ENCODE measurements around the gene JPH2. TPM values are rescaled to one million over a fixed set of nuclear protein-coding genes. Genes with fewer than 3 reads are reported as not detected.
A peak's percentile ranks its signal among the peaks of the same experiment; 100 is the strongest.
"Not testable (repeated sequence)": the region's sequence is repeated elsewhere in the genome, so short reads cannot be mapped to it uniquely, and the experiment has no call there.

JPH2 gene
- total RNA-seq, 1 experiment from 2014 or later, result 0.03 TPM

GRCh38 chr20:44211177-44212039 lies 24.4 kb upstream of the JPH2 start:
- DNase-seq (ENCODE audit: low spot score), result peak; percentile 76

DNA sequence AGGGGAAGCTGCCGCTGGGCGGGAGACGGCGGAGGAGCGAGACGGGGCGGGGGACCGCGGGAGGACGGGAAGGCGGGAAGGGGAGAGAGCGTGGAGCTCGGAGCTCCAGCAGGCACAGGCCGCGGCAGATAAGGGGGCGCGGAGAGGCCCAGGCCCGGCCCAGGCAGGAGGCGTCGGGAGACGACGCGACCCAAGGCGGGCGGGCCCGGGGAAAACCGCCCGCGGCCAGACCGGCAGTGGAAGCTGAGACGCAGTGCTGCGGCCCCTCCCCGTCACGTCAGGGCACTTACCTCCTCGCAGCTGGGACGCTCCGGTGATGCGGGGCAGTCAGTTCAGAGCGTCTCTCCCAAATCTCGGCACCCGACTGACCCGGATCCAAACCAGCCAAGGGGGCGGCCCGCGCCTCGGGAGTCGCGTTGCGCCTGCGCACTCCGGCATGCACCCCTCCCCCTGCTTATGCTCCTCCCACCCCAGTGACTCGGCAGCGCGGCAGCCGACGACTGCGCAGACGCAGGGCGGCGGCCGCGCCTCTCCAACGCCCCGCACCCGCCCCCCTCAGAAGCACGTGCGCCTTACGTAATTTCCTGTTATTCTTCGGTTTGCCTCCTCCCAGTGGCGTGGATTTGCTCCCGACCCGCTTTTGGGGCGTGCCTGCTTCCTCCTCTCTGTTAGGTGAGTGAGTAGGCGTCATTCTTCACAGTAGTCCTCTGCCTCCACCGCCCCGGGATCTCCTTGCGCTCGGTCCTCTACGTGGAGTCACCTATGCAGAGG lies 23.6 kb upstream of the JPH2 start, which contains the start of gene OSER1:
OSER1 (minus strand) TSS at position 366 of the 771 bp plus-strand sequence. CDS start 3,814 bp downstream, outside the sequence.
- DNase-seq (ENCODE audit: low spot score), result peak; percentile 99

DNA sequence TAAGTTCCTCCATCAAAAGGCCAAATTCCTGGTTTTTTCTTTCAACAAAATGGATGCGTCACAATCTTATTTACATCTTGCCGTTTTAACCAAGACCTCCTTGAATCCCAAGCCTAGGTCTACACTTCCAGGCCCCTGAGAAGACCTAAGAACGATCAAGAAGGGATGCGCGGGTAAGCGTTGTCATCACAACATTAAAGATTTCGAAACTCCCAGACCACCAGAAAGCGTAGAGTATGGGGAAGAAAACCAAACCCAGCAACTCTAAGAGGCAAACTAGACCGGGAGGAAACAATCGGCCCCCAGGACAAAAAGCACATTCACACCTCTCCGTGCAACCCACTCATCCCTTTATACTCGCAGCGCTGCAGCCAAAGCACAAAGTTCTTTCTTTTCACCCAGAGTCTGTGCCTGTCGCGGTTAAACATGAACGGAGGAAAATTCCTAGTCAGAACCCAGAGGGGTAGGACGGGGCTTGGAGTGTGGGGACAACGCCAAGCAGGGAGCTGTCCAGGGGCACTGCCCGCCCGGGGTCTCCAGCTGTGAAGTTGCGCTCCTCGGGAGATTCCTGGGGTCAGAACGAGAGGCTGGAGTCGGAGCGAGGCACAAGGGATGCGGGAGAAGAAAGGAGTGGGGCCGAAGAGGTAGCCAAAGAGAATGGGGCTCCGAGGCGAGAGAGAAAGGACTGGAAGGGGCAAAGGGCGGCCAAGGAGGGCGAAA lies 22.9 kb upstream of the JPH2 start:
- peak; percentile 68 for DNase-seq (ENCODE audit: low spot score)

DNA sequence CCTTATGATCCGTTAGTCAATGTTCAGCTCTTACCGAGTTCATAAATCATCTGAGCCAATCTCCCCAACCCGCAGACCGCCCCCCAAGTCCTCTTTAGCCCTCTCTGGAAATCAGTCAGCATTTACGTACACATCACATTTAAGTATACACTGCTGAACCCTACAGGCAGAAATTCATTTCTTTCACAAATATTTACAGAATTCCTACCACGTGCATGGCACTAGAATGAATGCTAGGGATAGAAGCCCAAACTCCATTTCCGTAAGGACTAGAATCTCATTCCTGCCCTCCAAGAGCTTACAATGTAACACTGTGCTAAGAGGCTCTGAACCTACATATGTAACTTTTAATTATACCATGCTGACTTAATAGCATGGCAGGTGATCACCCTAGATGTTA lies 21.8 kb upstream of the JPH2 start:
- peak; percentile 54 for DNase-seq (ENCODE audit: low spot score)

- no peak for DNase-seq (ENCODE audit: low spot score)
These were observed 21.2 kb upstream of the JPH2 start for GRCh38 chr20:44208165-44208564.

DNA sequence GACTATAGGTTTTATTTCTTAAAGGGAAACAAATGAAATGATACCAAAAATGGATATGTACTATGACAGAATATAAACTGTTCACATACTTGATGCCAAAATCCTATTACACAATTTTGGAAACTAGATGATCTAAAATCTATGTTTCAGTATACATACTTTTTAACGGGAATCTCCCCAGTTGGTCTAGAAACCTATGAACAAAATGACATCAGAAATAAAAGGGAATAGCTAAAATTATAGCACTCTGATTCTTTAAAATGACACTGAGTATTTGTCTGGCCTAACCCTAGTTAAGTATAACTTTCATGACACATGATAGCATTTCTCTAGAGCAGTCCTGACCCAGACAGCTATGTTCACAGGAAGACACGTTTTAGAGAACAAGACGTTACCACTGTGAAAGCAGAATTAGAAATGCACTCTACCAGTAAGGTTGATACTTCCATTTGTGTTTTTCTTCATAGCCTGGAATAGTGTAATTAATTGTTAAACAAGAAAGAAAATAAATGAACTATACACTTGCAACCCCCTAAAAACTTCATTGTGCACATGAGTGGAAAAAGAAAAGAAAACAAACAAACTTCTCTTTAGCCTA lies 20.2 kb upstream of the JPH2 start:
- no peak for DNase-seq (ENCODE audit: low spot score)

DNA sequence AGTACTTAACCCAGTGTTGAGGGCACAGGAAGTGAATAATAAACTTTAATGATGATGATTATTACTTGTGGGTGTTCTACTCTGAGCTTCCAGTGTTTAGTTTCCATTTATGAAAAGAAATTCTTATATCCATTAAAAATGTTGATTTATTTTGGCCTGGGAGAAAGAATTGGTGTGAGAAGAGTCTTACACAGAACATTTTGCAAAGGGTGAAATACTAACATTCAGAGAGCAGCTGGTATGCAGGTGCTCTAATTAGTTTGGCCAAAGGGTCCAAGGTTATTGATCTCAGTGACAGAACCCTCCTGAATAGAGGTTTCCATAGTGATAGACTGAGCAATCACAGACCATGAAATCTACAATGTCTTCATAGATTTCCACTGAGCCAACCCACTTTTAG lies 19.1 kb upstream of the JPH2 start:
- DNase-seq (ENCODE audit: low spot score), result no peak

GRCh38 chr20:44204832-44205215 lies 17.8 kb upstream of the JPH2 start:
- DNase-seq (ENCODE audit: low spot score), result no peak

- peak; percentile 95 for DNase-seq (ENCODE audit: low spot score)
These were observed 17.3 kb upstream of the JPH2 start for GRCh38 chr20:44204156-44204831.

- no peak for DNase-seq (ENCODE audit: low spot score)
These were observed 16.2 kb upstream of the JPH2 start for GRCh38 chr20:44203161-44203560.

GRCh38 chr20:44200983-44201382 lies 14.0 kb upstream of the JPH2 start:
- no peak for DNase-seq (ENCODE audit: low spot score)

DNA sequence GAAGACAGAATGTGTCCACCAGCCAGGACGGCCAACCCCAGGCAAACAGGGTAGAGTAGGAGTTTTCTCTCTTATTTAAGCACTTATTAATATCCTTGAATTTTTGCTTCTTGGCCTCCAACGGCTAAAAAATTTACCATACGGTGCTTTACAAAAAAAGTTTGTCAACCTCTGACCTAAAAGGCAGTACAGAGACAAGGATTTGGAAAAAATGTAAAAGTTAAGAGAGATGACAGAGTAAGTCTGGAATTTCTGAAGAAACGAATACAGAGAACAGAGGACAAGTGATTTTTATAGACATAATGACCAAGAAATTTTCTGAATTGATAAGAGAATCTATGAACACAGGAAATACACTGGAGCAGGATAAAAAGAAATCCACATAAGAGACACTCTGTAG lies 13.4 kb upstream of the JPH2 start:
- DNase-seq (ENCODE audit: low spot score), result no peak

DNA sequence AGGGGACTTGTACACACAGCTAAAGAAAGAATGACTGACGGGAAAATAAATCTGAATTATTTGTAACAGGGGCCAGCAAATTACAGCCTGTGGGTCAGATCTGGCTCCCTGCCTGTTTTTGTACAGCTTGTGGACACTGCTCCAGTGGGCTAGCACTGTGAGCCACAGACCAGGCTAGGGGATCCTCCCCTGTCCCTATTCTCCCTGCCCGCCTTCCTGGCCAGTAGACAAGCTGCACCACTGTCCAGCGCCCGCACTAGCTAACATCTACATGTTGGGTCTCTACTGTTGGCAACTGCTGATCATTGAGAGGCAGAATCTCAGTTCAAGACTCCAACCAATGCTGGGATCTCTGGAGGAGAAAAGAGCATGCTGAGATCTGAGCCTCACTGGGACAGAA lies 12.9 kb upstream of the JPH2 start:
- DNase-seq (ENCODE audit: low spot score), result no peak

DNA sequence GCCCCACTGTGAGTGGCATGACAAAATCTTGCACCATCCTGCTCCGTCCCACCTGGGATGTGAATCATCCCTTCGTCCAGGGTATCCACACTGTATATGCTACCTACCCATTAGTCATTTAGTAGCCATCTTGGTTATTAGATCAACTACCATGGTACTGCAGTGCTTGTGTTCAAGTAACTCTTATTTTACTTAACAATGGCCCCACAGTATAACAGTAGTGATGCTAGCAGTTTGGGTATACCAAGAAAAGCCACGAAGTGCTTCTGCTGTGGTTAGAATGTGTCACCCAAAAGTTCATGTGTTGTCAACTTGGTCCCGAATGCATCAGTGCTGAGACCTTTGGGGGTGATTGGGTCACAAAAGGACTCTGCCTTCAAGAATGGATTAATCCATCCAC lies 11.9 kb upstream of the JPH2 start:
- no peak for DNase-seq (ENCODE audit: low spot score)

GRCh38 chr20:44196271-44196670 lies 9.3 kb upstream of the JPH2 start:
- peak; percentile 26 for DNase-seq (ENCODE audit: low spot score)

- DNase-seq (ENCODE audit: low spot score), result no peak
These were observed 8.6 kb upstream of the JPH2 start for GRCh38 chr20:44195605-44196004.

- DNase-seq (ENCODE audit: low spot score), result no peak
These were observed 6.8 kb upstream of the JPH2 start for GRCh38 chr20:44193801-44194200.

DNA sequence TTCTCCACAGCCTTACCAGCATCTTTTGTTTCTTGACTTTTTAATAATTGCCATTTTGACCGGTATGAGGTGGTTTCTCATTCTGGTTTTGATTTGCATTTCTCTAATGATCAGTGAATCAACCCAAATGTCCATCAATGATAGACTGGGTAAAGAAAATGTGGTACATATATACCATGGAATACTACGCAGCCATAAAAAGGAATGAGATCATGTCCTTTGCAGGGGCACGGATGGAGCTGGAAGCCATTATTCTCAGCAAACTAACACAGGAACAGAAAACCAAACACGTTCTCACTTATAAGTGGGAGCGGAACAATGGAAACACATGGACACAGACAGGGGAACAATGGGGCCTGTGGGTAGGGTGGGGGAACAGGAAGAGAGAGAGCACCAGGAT lies 4.7 kb upstream of the JPH2 start:
- not testable (repeated sequence) for DNase-seq (ENCODE audit: low spot score)

- DNase-seq (ENCODE audit: low spot score), result peak; percentile 96
These were observed 3.3 kb upstream of the JPH2 start for GRCh38 chr20:44190197-44190852.

GRCh38 chr20:44188752-44189151 lies 1.8 kb upstream of the JPH2 start:
- DNase-seq (ENCODE audit: low spot score), result no peak

All from HT-29 (cell line).